ENCODE results near the gene DUSP1.

DUSP1 gene

GRCh38 chr5:172725785-172726184 lies 45.2 kb downstream of the DUSP1 start:
- DNase-seq (ENCODE audit: low read depth in 2 of 2, low spot score in 1 of 2), result no peak

- no peak for DNase-seq (ENCODE audit: low read depth in 2 of 2, low spot score in 1 of 2)
These were observed 45.7 kb downstream of the DUSP1 start for GRCh38 chr5:172725273-172725672.

- no peak for DNase-seq (ENCODE audit: low read depth in 2 of 2, low spot score in 1 of 2)
These were observed 46.5 kb downstream of the DUSP1 start for GRCh38 chr5:172724242-172725183.

- DNase-seq (ENCODE audit: low read depth in 2 of 2, low spot score in 1 of 2), result no peak
These were observed 47.5 kb downstream of the DUSP1 start for GRCh38 chr5:172723508-172723907.

GRCh38 chr5:172722327-172722815 lies 48.6 kb downstream of the DUSP1 start:
- DNase-seq (ENCODE audit: low read depth in 2 of 2, low spot score in 1 of 2), result peak in 1 of 2 donors; percentile 26

- no peak for DNase-seq (ENCODE audit: low read depth in 2 of 2, low spot score in 1 of 2)
These were observed 49.3 kb downstream of the DUSP1 start for GRCh38 chr5:172721455-172722326.

- DNase-seq (ENCODE audit: low read depth in 2 of 2, low spot score in 1 of 2), result no peak
These were observed 50.3 kb downstream of the DUSP1 start for GRCh38 chr5:172720655-172721054.

- no peak for DNase-seq (ENCODE audit: low read depth in 2 of 2, low spot score in 1 of 2)
These were observed 51.8 kb downstream of the DUSP1 start for GRCh38 chr5:172719211-172719610.

GRCh38 chr5:172718527-172719114 lies 52.4 kb downstream of the DUSP1 start:
- DNase-seq (ENCODE audit: low read depth in 2 of 2, low spot score in 1 of 2), result no peak
